HepG2 (cell line): Measurements from ENCODE around the gene MTUS2. TPM values are rescaled to one million over a fixed set of nuclear protein-coding genes. Genes with fewer than 3 reads are reported as not detected.

Source experiments
- ATAC-seq: fragments of 200-7000 bp; cut with Tn5 transposase; 3 replicates; pipeline ENCODE4 v1.9.1; 2020; ENCODE audit warnings: mild to moderate bottlenecking, moderate library complexity
- BruUV-seq: library from RNA; stranded (reverse); fragments of 400-500 nt; replicated peaks from 2 replicates; lab custom pipeline; 2021; lab: Mats Ljungman, UMichigan
- CTCF ChIA-PET: fragments of 300-600 bp; formaldehyde crosslinking; extraction: SDS; loops from one replicate; lab custom pipeline; 2021; ENCODE audit warnings: low total read pairs, inconsistent platforms, low intra/inter-chr PET ratio; lab: Yijun Ruan, JAX
- POLR2A ChIA-PET: fragments of 350-600 bp; sonication (Branson Sonifier 250); formaldehyde crosslinking; loops from one replicate; lab custom pipeline; 2020; ENCODE audit warnings: antibody characterized with exemption, inconsistent platforms; lab: Yijun Ruan, JAX
- DNase-seq: peaks from one replicate; pipeline ENCODE4 v3.0.0-alpha.2; 2015; ENCODE audit warnings: low spot score
- FAIRE-seq: peaks from 3 replicates; lab custom pipeline; 2011; peaks lifted over from hg19 to GRCh38; lab: Jason Lieb, UNC
- H2AFZ ChIP-seq: one replicate; pipeline ENCODE4 v1.6.1; 2011; ENCODE audit warnings: low read length, inconsistent platforms
- H3K27ac ChIP-seq: fragments of 300-600 bp; 3 replicates; pipeline ENCODE4 v1.8.0; 2011; ENCODE audit warnings: mixed run types, mild to moderate bottlenecking, mixed read lengths, low read length, inconsistent platforms; ENCODE audit not compliant: insufficient read depth; ENCODE audit errors: extremely low read length
- H3K27me3 ChIP-seq, 2 experiments: fragments of 200-600 bp in 1 of 2; 2 replicates in 1 of 2; 3 replicates in 1 of 2; pipeline versions ENCODE4 v1.6.0 to v1.8.0; 2011; ENCODE audit warnings: low read length in 2 of 2, mild to moderate bottlenecking in 2 of 2, moderate library complexity in 2 of 2, inconsistent platforms in 1 of 2; ENCODE audit not compliant: insufficient read depth in 2 of 2, control insufficient read depth in 1 of 2
- H3K36me3 ChIP-seq, 2 experiments: fragments of 200-600 bp in 1 of 2; replicated peaks in 1 of 2; 2 replicates in 1 of 2; 3 replicates in 1 of 2; pipeline versions ENCODE4 v1.5.1 to v1.8.0; 2011; ENCODE audit warnings: low read length in 2 of 2, inconsistent platforms in 1 of 2; ENCODE audit not compliant: insufficient read depth in 2 of 2, control insufficient read depth in 1 of 2
- H3K4me1 ChIP-seq: 2 replicates; pipeline ENCODE4 v1.5.1; 2012; ENCODE audit warnings: low read length, inconsistent platforms; ENCODE audit not compliant: insufficient read depth
- H3K4me2 ChIP-seq: 2 replicates; pipeline ENCODE4 v1.6.0; 2011; ENCODE audit warnings: low read depth, low read length, inconsistent platforms
- H3K4me3 ChIP-seq, 3 experiments: fragments of 200-600 bp in 1 of 3; sonication (generic), shearing (Covaris generic) in 1 of 3; replicated peaks in 1 of 3; 2 replicates each; pipeline ENCODE4 v1.5.1; 2011 to 2016; ENCODE audit warnings: low read length in 3 of 3, inconsistent platforms in 2 of 3, low read depth in 2 of 3, mild to moderate bottlenecking in 2 of 3, control low read depth in 1 of 3, mixed read lengths in 1 of 3; ENCODE audit not compliant: insufficient read depth in 1 of 3
- H3K79me2 ChIP-seq: one replicate; pipeline ENCODE4 v1.6.1; 2011; ENCODE audit warnings: low read length, inconsistent platforms; ENCODE audit not compliant: insufficient read depth
- H3K9ac ChIP-seq: 2 replicates; pipeline ENCODE4 v1.6.0; 2011; ENCODE audit warnings: mild to moderate bottlenecking, low read depth, low read length, inconsistent platforms; ENCODE audit not compliant: insufficient read depth
- H3K9me3 ChIP-seq: 2 replicates; pipeline ENCODE4 v1.5.1; 2012; ENCODE audit warnings: mild to moderate bottlenecking, low read length
- H4K20me1 ChIP-seq: 2 replicates; pipeline ENCODE4 v1.6.0; 2011; ENCODE audit warnings: inconsistent platforms, mild to moderate bottlenecking, low read length, moderate library complexity; ENCODE audit not compliant: insufficient read depth
- ARNT2 ChIP-seq: sonication (generic); formaldehyde crosslinking; IDR thresholded peaks from 2 replicates; pipeline ENCODE4 v1.8.0; 2022; ENCODE audit warnings: mild to moderate bottlenecking, low read depth, missing genetic modification reagents, moderate library complexity
- BORCS8-MEF2B ChIP-seq: sonication (generic); formaldehyde crosslinking; IDR thresholded peaks from 2 replicates; pipeline ENCODE4 v1.8.0; 2022; ENCODE audit warnings: mild to moderate bottlenecking, missing genetic modification reagents
- CCAR2 ChIP-seq: fragments of 200-400 bp; formaldehyde crosslinking; optimal IDR thresholded peaks from 2 replicates; pipeline ENCODE3; 2018; ENCODE audit warnings: low read depth, mild to moderate bottlenecking, low read length, moderate library complexity
- HIVEP1 ChIP-seq: sonication (generic); formaldehyde crosslinking; IDR thresholded peaks from 2 replicates; pipeline ENCODE4 v1.4.0; 2020; ENCODE audit warnings: mild to moderate bottlenecking, missing genetic modification reagents
- HOXA5 ChIP-seq: sonication (generic); formaldehyde crosslinking; IDR thresholded peaks from 2 replicates; pipeline ENCODE4 v1.4.0; 2020; ENCODE audit warnings: missing genetic modification reagents
- KLF11 ChIP-seq: IDR thresholded peaks from 2 replicates; pipeline ENCODE4 v1.6.1; 2016; ENCODE audit warnings: missing compliant biosample characterization
- NR2F6 ChIP-seq, 2 experiments: IDR thresholded peaks; 2 replicates each; pipeline ENCODE4 v1.6.1; 2016; ENCODE audit warnings: antibody characterized with exemption in 1 of 2, mild to moderate bottlenecking in 1 of 2
- RFX3 ChIP-seq: IDR thresholded peaks from 2 replicates; pipeline ENCODE4 v1.6.1; 2016; ENCODE audit warnings: missing biosample characterization, missing genetic modification reagents
- SIN3A ChIP-seq: IDR thresholded peaks from 2 replicates; pipeline ENCODE4 v1.6.1; 2011; ENCODE audit warnings: low read depth, mild to moderate bottlenecking, control low read depth, low read length, borderline replicate concordance
- SMAD9 ChIP-seq: sonication (generic); formaldehyde crosslinking; IDR thresholded peaks from 2 replicates; pipeline ENCODE4 v1.5.1; 2020; ENCODE audit warnings: mild to moderate bottlenecking, missing genetic modification reagents
- ZEB1 ChIP-seq: IDR thresholded peaks from 2 replicates; pipeline ENCODE4 v1.6.1; 2012; ENCODE audit warnings: mild to moderate bottlenecking, low read depth, inconsistent platforms; ENCODE audit not compliant: insufficient replicate concordance
- ZNF12 ChIP-seq: sonication (generic); formaldehyde crosslinking; IDR thresholded peaks from 2 replicates; pipeline ENCODE4 v1.5.0; 2020; ENCODE audit warnings: missing genetic modification reagents
- WGBS: methylation state at CpG from one replicate; pipeline ENCODE4 v1.1.6; 2017; ENCODE audit warnings: low lambda C conversion rate; 5-methylcytosine and 5-hydroxymethylcytosine counted together
- in situ Hi-C: cut with HindIII; loops from 2 replicates; pipeline ENCODE4 v1.10.0; 2017; ENCODE audit warnings: low pct_unique_long_range_greater_than_20kb; ENCODE audit not compliant: extremely low pct_ligation_motif_present
- intact Hi-C: fragments of 100-400 bp; cut with micrococcal nuclease; formaldehyde crosslinking; loops from one replicate; pipeline ENCODE4 v1.10.0; 2022; ENCODE audit not compliant: unreplicated experiment
- polyA plus RNA-seq, 8 experiments: library from polyadenylated mRNA; depleted of rRNA in 3 of 8; stranded (reverse) in 7 of 8; unstranded in 1 of 8; fragments of >200 nt; fragmentation: Illumina TruSeq in 4 of 8; extraction: Trizol in 4 of 8; gene quantifications; 2 replicates each; pipeline versions ENCODE4 v1.2.1 to v1.2.3, GENCODE V29; 2011 to 2016; ENCODE audit warnings: low read depth in 4 of 8, missing spikeins in 1 of 8, mixed read lengths in 1 of 8; ENCODE audit not compliant: insufficient read depth in 1 of 8
- total RNA-seq, 5 experiments: library from RNA; depleted of rRNA; stranded (reverse); fragments of >200 nt; fragmentation: Illumina TruSeq; extraction: Trizol; gene quantifications; 2 replicates each; pipeline ENCODE4 v1.2.3, GENCODE V29; 2016; ENCODE audit warnings: low read depth in 1 of 5
- TF ChIP-seq, protein P1 (sequence below): fragments of 450-650 bp; IDR thresholded peaks from 2 replicates; pipeline ENCODE4 v1.6.1; 2016
- TF ChIP-seq, protein P2 (sequence below): sonication (generic); formaldehyde crosslinking; IDR thresholded peaks from 2 replicates; pipeline ENCODE4 v1.4.0; 2020; ENCODE audit warnings: missing genetic modification reagents, mild to moderate bottlenecking, borderline replicate concordance
- TF ChIP-seq, protein P3 (sequence below): IDR thresholded peaks from 2 replicates; pipeline ENCODE4 v1.4.0; 2020; ENCODE audit warnings: mild to moderate bottlenecking, missing genetic modification reagents

MTUS2 gene
- total and polyA plus RNA-seq, 2 of the 13 experiments (the other 11 are each of a cell fraction or from before 2014, with no cell fraction given), result not detected

DNA sequence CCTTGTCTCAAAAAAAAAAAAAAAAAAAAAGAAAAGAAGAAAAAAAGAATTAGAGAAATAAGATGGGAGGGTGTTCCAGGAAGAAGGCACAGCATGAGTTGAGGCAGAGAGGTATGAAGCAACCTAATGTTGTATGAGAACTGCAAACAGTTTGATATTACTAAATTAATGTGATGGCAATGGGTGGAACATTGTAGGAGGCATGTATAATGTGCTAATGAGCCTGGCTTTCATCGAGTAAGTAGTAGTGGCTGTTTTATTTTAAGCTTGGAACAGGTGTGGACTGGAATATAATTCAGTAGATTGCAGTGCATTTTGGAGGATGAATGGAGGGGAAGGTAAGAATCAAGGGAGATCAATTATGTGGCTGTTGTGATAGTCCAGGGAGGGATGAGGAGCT lies 156.1 kb downstream of the MTUS2 start:
- FAIRE-seq (no peak), ATAC-seq (no peak), DNase-seq (no peak)
- Histone ChIP-seq H3K9me3 (no peaks in the 10 kb centered on the region), H3K4me2 (no peak overlapping the region), H3K9ac (no peak overlapping the region), H3K36me3 (no peaks in the 10 kb centered on the region), H3K79me2 (no peaks in the 10 kb centered on the region), H3K27ac (no peak overlapping the region), H4K20me1 (no peaks in the 10 kb centered on the region), H3K4me1 (no peaks in the 10 kb centered on the region), H3K4me3 (no peak overlapping the region), H2AFZ (no peak overlapping the region), H3K27me3 (no peaks in the 10 kb centered on the region)
- in situ Hi-C loops (no loop called here), intact Hi-C loops (no loop called here)
- TF ChIP-seq, protein P1, sequence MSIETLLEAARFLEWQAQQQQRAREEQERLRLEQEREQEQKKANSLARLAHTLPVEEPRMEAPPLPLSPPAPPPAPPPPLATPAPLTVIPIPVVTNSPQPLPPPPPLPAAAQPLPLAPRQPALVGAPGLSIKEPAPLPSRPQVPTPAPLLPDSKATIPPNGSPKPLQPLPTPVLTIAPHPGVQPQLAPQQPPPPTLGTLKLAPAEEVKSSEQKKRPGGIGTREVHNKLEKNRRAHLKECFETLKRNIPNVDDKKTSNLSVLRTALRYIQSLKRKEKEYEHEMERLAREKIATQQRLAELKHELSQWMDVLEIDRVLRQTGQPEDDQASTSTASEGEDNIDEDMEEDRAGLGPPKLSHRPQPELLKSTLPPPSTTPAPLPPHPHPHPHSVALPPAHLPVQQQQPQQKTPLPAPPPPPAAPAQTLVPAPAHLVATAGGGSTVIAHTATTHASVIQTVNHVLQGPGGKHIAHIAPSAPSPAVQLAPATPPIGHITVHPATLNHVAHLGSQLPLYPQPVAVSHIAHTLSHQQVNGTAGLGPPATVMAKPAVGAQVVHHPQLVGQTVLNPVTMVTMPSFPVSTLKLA, result no peak
- TF ChIP-seq, protein P2, sequence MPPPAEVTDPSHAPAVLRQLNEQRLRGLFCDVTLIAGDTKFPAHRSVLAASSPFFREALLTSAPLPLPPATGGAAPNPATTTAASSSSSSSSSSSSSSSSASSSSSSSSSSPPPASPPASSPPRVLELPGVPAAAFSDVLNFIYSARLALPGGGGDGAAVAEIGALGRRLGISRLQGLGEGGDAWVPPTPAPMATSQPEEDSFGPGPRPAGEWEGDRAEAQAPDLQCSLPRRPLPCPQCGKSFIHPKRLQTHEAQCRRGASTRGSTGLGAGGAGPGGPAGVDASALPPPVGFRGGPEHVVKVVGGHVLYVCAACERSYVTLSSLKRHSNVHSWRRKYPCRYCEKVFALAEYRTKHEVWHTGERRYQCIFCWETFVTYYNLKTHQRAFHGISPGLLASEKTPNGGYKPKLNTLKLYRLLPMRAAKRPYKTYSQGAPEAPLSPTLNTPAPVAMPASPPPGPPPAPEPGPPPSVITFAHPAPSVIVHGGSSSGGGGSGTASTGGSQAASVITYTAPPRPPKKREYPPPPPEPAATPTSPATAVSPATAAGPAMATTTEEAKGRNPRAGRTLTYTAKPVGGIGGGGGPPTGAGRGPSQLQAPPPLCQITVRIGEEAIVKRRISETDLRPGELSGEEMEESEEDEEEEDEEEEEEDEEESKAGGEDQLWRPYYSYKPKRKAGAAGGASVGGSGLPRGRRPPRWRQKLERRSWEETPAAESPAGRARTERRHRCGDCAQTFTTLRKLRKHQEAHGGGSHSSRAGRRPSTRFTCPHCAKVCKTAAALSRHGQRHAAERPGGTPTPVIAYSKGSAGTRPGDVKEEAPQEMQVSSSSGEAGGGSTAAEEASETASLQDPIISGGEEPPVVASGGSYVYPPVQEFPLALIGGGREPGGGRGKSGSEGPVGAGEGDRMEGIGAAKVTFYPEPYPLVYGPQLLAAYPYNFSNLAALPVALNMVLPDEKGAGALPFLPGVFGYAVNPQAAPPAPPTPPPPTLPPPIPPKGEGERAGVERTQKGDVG (CRISPR knock-in tag), result no peak
- no peak for TF ChIP-seq KLF11 (CRISPR knock-in tag)
- no peak for TF ChIP-seq RFX3
- no peak for TF ChIP-seq ARNT2 (CRISPR knock-in tag)
- TF ChIP-seq HOXA5 (CRISPR knock-in tag), result no peak
- TF ChIP-seq HIVEP1, result no peak
- TF ChIP-seq, protein P3, sequence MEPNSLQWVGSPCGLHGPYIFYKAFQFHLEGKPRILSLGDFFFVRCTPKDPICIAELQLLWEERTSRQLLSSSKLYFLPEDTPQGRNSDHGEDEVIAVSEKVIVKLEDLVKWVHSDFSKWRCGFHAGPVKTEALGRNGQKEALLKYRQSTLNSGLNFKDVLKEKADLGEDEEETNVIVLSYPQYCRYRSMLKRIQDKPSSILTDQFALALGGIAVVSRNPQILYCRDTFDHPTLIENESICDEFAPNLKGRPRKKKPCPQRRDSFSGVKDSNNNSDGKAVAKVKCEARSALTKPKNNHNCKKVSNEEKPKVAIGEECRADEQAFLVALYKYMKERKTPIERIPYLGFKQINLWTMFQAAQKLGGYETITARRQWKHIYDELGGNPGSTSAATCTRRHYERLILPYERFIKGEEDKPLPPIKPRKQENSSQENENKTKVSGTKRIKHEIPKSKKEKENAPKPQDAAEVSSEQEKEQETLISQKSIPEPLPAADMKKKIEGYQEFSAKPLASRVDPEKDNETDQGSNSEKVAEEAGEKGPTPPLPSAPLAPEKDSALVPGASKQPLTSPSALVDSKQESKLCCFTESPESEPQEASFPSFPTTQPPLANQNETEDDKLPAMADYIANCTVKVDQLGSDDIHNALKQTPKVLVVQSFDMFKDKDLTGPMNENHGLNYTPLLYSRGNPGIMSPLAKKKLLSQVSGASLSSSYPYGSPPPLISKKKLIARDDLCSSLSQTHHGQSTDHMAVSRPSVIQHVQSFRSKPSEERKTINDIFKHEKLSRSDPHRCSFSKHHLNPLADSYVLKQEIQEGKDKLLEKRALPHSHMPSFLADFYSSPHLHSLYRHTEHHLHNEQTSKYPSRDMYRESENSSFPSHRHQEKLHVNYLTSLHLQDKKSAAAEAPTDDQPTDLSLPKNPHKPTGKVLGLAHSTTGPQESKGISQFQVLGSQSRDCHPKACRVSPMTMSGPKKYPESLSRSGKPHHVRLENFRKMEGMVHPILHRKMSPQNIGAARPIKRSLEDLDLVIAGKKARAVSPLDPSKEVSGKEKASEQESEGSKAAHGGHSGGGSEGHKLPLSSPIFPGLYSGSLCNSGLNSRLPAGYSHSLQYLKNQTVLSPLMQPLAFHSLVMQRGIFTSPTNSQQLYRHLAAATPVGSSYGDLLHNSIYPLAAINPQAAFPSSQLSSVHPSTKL (CRISPR knock-in tag), result no peak
- no peak for TF ChIP-seq NR2F6 (IDR thresholded peaks at IDR 0.05)
- no peak for TF ChIP-seq NR2F6 (CRISPR knock-in tag; IDR thresholded peaks at IDR 0.05)
- no peak for TF ChIP-seq CCAR2
- TF ChIP-seq SMAD9, result no peak
- TF ChIP-seq ZNF12 (CRISPR knock-in tag), result no peak
- TF ChIP-seq BORCS8-MEF2B (CRISPR knock-in tag), result no peak
- no peak for TF ChIP-seq ZEB1
- no peak for TF ChIP-seq SIN3A
- ChIA-PET POLR2A (no interaction called here), CTCF (no interaction called here)
- no TSS peak for BruUV-seq
- 0% methylated on average over 1 of the region's 1 CpG for WGBS
